Ovary (tissue), 9 donors: ENCODE results near the gene CCDC61. TPM values are rescaled to one million over a fixed set of nuclear protein-coding genes. Genes with fewer than 3 reads are reported as not detected.

Experiments
- DNase-seq, 5 donors: peaks; one replicate each; pipeline ENCODE4 v3.0.0-alpha.2; 2019 to 2020
- H3K27ac ChIP-seq, 2 donors: fragments of 200-600 bp; one replicate each; pipeline versions ENCODE4 v1.5.1 to v1.8.0; 2019 to 2022
- H3K27me3 ChIP-seq: fragments of 200-600 bp; one replicate; pipeline ENCODE4 v1.8.0; 2022
- H3K36me3 ChIP-seq: fragments of 200-600 bp; sonication (generic); one replicate; pipeline ENCODE4 v1.5.1; 2019
- H3K4me1 ChIP-seq: one replicate; pipeline ENCODE4 v1.8.1; 2013; ENCODE audit warnings: mild to moderate bottlenecking, moderate library complexity; ENCODE audit not compliant: insufficient read depth
- H3K4me3 ChIP-seq: fragments of 200-600 bp; sonication (generic); one replicate; pipeline ENCODE4 v1.5.1; 2017
- H3K9me3 ChIP-seq, 2 donors: fragments of 200-600 bp in 1 of 2; sonication (generic) in 1 of 2; one replicate each; pipeline versions ENCODE4 v1.5.1 to v1.8.1; 2013 to 2019; ENCODE audit warnings: mild to moderate bottlenecking in 1 of 2, moderate library complexity in 1 of 2
- EP300 ChIP-seq: sonication (generic); formaldehyde crosslinking; IDR thresholded peaks from one replicate; pipeline ENCODE4 v1.6.1; 2017; ENCODE audit warnings: antibody characterized with exemption
- POLR2A ChIP-seq: fragments of 450-650 bp; IDR thresholded peaks from one replicate; pipeline ENCODE4 v1.6.1; 2017; ENCODE audit warnings: antibody characterized with exemption, mild to moderate bottlenecking, moderate library complexity
- whole genome bisulfite sequencing, 3 donors: extraction: QIAGEN DNeasy Blood & Tissue Kit in 1 of 3; methylation state at CpG; one replicate each; pipeline versions ENCODE4 v1.1.5 to v1.1.7; 2013 to 2017; 5-methylcytosine and 5-hydroxymethylcytosine counted together
- intact Hi-C, 4 donors: fragments of 100-400 bp; cut with DNase I; formaldehyde crosslinking; loops; one replicate each; pipeline versions ENCODE4 v1.11.0 to v1.15.1; 2022 to 2023
- polyA plus RNA-seq, 2 donors: library from polyadenylated mRNA; stranded (reverse); fragments of 200-250 nt in 1 of 2; fragments of 350-450 nt in 1 of 2; fragmentation: Illumina TruSeq in 1 of 2; extraction: RNeasy Lipid Tissue Mini Kit (QIAGEN cat#74804) in 1 of 2; gene quantifications; one replicate each; pipeline ENCODE4 v1.2.3, GENCODE V29; 2013 to 2014
- total RNA-seq, 7 donors: library from RNA; depleted of rRNA in 2 of 7; stranded (reverse); fragments of >200 nt in 2 of 7; fragmentation: NEBNext Ultra II Directional in 3 of 7; extraction: Animal tissue kit (Norgen Biotek cat#: 25700) in 3 of 7; gene quantifications; one replicate each; pipeline versions ENCODE4 v1.1.0 to v1.2.4, GENCODE V29; 2016 to 2023
- TF ChIP-seq, protein P1 (sequence below), 3 donors: fragments of 450-650 bp in 2 of 3; fragments of 200-600 bp in 1 of 3; IDR thresholded peaks; one replicate each; pipeline versions ENCODE4 v1.5.1 to v1.8.0; 2016 to 2022; ENCODE audit warnings: antibody characterized with exemption in 3 of 3, mild to moderate bottlenecking in 1 of 3
- donor health status: DM: no; HTN: no; CAD: no; lungs with moderate emphysema.
- donor health status: DM: no; HTN: no; CAD: no.
- donor health status: Bipolar disorder and iron deficiency.
- donor health status: DM: yes; HTN: yes; CAD: no.
- donor health status: DM: no; HTN: no; CAD: no.
- donor health status: DM: yes; HTN: yes; CAD: no.

CCDC61 gene
- total and polyA plus RNA-seq, 9 donors: 2.7 to 19.6 (median 14.9) TPM

DNA sequence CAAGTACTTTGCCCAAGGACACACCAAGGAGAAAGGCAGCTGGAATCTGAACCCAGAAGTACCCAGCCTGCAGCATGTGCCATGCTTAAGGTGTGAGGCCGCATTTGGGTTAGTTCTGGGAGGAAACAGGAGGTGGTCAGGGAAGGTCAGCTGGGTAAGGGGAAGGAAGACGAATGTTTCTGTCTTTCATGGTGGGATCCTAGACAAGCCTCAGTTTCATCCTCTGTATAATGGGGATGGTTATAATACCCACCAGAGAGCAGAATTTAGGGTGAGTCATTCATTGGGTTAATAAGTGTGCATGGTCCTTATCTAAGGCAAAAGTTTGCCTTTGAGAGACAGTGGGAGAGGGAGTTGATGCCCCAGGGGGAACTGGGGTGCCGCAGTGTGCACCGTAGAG lies 3.6 kb downstream of the CCDC61 start:
- no peaks in the 10 kb centered on the region for H3K36me3 ChIP-seq
- intact Hi-C loops: no loop called here
- TF ChIP-seq POLR2A (no peak), EP300 (no peak)
- TF ChIP-seq, protein P1, sequence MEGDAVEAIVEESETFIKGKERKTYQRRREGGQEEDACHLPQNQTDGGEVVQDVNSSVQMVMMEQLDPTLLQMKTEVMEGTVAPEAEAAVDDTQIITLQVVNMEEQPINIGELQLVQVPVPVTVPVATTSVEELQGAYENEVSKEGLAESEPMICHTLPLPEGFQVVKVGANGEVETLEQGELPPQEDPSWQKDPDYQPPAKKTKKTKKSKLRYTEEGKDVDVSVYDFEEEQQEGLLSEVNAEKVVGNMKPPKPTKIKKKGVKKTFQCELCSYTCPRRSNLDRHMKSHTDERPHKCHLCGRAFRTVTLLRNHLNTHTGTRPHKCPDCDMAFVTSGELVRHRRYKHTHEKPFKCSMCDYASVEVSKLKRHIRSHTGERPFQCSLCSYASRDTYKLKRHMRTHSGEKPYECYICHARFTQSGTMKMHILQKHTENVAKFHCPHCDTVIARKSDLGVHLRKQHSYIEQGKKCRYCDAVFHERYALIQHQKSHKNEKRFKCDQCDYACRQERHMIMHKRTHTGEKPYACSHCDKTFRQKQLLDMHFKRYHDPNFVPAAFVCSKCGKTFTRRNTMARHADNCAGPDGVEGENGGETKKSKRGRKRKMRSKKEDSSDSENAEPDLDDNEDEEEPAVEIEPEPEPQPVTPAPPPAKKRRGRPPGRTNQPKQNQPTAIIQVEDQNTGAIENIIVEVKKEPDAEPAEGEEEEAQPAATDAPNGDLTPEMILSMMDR (IDR thresholded peaks at IDR 0.05): no peak

DNA sequence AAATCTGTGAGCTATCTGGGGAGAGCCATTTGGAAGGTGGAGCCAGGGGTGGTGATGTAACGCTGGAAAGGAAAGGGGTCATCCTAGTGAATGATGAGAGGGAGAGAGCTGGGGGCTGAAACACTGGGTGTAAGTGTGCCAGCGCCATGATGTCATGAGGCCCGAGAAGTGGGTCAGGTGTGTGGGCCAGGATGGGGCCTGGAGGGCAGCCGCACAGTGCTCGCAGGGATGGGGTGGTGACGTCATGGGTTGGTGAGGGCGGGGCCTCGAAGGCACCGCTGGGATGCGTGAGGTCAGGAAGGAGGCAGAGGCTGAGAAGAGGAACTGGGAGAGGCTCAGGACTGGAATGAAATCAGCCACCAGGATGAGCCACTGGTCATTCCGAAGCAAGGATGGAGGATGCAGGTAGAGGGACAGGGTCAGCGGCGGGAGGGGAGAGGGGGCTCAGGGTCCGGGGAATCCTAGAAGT lies 4.4 kb downstream of the CCDC61 start:
- H3K36me3 ChIP-seq: no peaks in the 10 kb centered on the region
- intact Hi-C loops: loop anchor here in 1 of 4 donors (10.0 kb wide), 1 partner anchor 85 kb away; the partner anchor contains the start of gene NANOS2
- H3K4me3 ChIP-seq: no peak overlapping the region
- H3K4me1 ChIP-seq: peaks cover 6% of the 10 kb centered on the region
- H3K27ac ChIP-seq: no peak overlapping the region
- 11 to 20% (median 13%) methylated on average over 14 of the region's 14 CpGs for whole genome bisulfite sequencing, 3 donors
- DNase-seq: peak in 2 of 5 donors; percentile 39 to 42
- H3K27me3 ChIP-seq: no peaks in the 10 kb centered on the region
- H3K9me3 ChIP-seq: no peaks in the 10 kb centered on the region
- no peak for TF ChIP-seq EP300
- TF ChIP-seq, protein P1 (IDR thresholded peaks at IDR 0.05): no peak
- TF ChIP-seq POLR2A: no peak

More for the DNA sequence above, 3.6 kb downstream of the CCDC61 start:
- Histone ChIP-seq H3K27ac (no peak overlapping the region), H3K27me3 (no peaks in the 10 kb centered on the region), H3K4me3 (no peak overlapping the region), H3K9me3 (no peaks in the 10 kb centered on the region), H3K4me1 (peaks cover 6% of the 10 kb centered on the region)
- WGBS, 3 donors: 92 to 97% (median 95%) methylated on average over 4 of the region's 4 CpGs
- no peak for DNase-seq

DNA sequence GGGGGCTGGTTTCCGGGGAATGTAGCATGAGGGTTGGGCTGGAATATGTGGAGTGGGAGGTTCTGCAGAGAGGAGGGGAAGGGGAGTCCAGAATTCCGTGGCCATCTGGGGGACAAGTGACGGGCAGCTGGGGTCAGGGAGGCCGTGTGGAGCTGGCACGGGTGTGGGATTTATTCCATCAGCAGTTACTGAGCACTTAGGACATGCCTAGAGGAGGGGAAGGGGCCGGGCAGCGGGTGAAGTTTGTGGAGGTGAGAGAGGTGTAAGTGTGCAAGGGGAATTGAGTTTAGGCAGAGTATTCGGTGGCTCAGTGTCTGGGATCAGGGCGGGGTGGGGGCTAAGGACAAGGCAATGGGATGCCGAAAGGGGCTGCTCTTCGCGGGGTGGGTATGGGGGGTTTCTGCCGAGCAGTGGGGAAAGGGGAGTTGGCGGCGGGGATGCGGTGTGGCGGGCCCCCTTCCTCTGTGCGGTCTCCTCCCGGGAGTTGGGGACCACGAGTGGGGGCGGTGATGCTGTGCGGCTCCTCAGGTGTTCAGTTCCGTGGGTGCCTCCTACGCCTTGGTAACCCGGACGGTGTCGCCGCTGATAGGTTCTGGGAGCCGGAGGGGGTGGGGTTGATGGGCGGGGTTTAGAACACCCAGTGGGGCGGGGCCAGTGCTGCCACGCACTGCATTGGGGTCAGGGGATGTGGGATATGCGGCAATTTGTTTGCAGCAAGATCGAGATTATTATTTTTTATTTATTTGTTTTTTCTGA lies 5.4 kb downstream of the CCDC61 start:
- Histone ChIP-seq H3K9me3 (no peaks in the 10 kb centered on the region), H3K36me3 (no peaks in the 10 kb centered on the region), H3K4me3 (no peak overlapping the region), H3K4me1 (peaks cover 6% of the 10 kb centered on the region), H3K27ac (no peak overlapping the region), H3K27me3 (no peaks in the 10 kb centered on the region)
- no peak for DNase-seq
- intact Hi-C loops: loop anchor here in 1 of 4 donors (10.0 kb wide), 1 partner anchor 86 kb away; the partner anchor contains the start of gene NANOS2
- TF ChIP-seq POLR2A (no peak), EP300 (no peak)
- TF ChIP-seq, protein P1 (IDR thresholded peaks at IDR 0.05): no peak
- 5 to 11% (median 5%) methylated on average over 33 to 34 of the region's 34 CpGs for WGBS, 3 donors

DNA sequence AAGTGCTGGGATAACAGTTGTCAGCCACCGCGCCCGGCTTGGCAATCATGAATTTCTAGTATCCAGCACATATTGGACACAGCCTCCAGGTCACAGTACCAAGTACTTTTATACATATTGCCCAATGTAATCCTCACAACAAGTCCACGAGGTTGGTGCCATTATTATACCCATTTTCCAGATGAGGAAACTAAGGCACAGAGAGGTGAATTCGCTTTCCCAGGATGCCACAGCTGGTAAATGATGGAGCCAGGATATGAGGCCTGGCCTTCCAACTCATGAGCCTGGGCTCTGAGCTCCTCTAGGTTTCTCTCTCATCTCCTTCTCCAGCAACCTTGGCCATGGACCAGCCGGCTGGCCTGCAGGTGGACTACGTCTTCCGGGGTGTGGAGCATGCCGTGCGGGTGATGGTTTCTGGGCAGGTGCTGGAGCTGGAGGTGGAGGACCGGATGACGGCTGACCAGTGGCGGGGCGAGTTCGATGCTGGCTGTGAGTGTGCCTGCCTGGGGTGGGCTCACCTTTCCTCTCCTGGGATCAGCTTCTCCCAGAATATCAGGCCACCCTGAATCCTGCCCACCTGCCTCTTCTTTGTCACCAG lies 7.5 kb downstream of the CCDC61 start:
- 91 to 97% (median 93%) methylated on average over 15 of the region's 15 CpGs for WGBS, 3 donors
- DNase-seq: no peak
- intact Hi-C loops: loop anchor here in 1 of 4 donors (10.0 kb wide), 1 partner anchor 88 kb away; the partner anchor contains the start of gene NANOS2
- Histone ChIP-seq H3K36me3 (no peaks in the 10 kb centered on the region), H3K4me3 (no peak overlapping the region), H3K9me3 (no peaks in the 10 kb centered on the region), H3K4me1 (peaks cover 6% of the 10 kb centered on the region), H3K27ac (no peak overlapping the region), H3K27me3 (no peaks in the 10 kb centered on the region)
- TF ChIP-seq EP300 (no peak), POLR2A (no peak)
- TF ChIP-seq, protein P1 (IDR thresholded peaks at IDR 0.05): no peak
